Measurements from ENCODE around the gene REEP1.

DNA sequence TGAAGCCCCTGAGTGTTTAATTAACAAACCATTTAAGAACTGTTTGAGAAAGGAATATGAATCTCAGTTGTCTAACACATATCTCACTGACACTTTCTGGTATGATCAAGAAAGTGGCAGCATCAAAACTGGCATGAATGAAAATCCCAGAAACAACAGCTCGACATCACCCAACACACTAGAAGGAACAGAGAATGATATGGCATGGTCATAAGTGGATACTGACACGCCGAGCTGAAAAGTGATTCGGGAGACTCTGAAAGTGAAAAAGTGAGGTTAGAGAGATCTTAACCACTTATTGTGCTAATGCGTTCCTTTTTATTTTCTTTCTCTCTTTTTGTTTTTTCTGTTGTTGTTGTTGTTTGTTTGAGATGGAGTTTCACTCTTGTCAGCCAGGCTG lies 100.3 kb downstream of the REEP1 start:
- TF ChIP-seq, protein P1, sequence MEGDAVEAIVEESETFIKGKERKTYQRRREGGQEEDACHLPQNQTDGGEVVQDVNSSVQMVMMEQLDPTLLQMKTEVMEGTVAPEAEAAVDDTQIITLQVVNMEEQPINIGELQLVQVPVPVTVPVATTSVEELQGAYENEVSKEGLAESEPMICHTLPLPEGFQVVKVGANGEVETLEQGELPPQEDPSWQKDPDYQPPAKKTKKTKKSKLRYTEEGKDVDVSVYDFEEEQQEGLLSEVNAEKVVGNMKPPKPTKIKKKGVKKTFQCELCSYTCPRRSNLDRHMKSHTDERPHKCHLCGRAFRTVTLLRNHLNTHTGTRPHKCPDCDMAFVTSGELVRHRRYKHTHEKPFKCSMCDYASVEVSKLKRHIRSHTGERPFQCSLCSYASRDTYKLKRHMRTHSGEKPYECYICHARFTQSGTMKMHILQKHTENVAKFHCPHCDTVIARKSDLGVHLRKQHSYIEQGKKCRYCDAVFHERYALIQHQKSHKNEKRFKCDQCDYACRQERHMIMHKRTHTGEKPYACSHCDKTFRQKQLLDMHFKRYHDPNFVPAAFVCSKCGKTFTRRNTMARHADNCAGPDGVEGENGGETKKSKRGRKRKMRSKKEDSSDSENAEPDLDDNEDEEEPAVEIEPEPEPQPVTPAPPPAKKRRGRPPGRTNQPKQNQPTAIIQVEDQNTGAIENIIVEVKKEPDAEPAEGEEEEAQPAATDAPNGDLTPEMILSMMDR (IDR thresholded peaks at IDR 0.05 in 2 of 3, conservative IDR thresholded peaks at IDR 0.05 in 1 of 3; ENCODE audit: insufficient read depth in 2 of 3, low read depth in 1 of 3, low read length in 3 of 3) = no peak
- TF ChIP-seq POLR2A (conservative IDR thresholded peaks at IDR 0.05) = no peak
- TF ChIP-seq, protein P2, sequence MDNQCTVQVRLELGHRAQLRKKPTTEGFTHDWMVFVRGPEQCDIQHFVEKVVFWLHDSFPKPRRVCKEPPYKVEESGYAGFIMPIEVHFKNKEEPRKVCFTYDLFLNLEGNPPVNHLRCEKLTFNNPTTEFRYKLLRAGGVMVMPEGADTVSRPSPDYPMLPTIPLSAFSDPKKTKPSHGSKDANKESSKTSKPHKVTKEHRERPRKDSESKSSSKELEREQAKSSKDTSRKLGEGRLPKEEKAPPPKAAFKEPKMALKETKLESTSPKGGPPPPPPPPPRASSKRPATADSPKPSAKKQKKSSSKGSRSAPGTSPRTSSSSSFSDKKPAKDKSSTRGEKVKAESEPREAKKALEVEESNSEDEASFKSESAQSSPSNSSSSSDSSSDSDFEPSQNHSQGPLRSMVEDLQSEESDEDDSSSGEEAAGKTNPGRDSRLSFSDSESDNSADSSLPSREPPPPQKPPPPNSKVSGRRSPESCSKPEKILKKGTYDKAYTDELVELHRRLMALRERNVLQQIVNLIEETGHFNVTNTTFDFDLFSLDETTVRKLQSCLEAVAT (IDR thresholded peaks at IDR 0.05) = no peak
- TF ChIP-seq HMG20B (CRISPR knock-in tag; IDR thresholded peaks at IDR 0.05) = no peak
- TF ChIP-seq NFIC (IDR thresholded peaks at IDR 0.05) = no peak
